Motor neuron (in vitro differentiated cells): Measurements from ENCODE around the gene TJP2. TPM values are rescaled to one million over a fixed set of nuclear protein-coding genes. Genes with fewer than 3 reads are reported as not detected.
"Not testable (repeated sequence)": the region's sequence is repeated elsewhere in the genome, so short reads cannot be mapped to it uniquely, and the experiment has no call there.

Source experiments
- ATAC-seq, 8 experiments: fragments of 200-7000 bp; cut with Tn5 transposase; replicated peaks in 6 of 8; 2 replicates each; pipeline ENCODE4 v1.8.0; 2021; ENCODE audit warnings: mild to moderate bottlenecking in 8 of 8, moderate library complexity in 8 of 8
- H3K27ac ChIP-seq, 2 donors: fragments of 250-450 bp; sonication (Bioruptor Pico); 2 replicates each; pipeline ENCODE4 v1.9.0; 2021; ENCODE audit warnings: antibody characterized with exemption in 2 of 2, mild to moderate bottlenecking in 2 of 2, moderate library complexity in 1 of 2
- H3K4me1 ChIP-seq, 2 donors: fragments of 250-450 bp; sonication (Bioruptor Pico); replicated peaks in 1 of 2; 2 replicates each; pipeline ENCODE4 v1.6.1; 2021; ENCODE audit warnings: antibody characterized with exemption in 2 of 2, mild to moderate bottlenecking in 2 of 2, moderate library complexity in 1 of 2
- H3K4me3 ChIP-seq, 5 donors: fragments of 250-450 bp; sonication (Bioruptor Pico); 2 replicates each; pipeline ENCODE4 v1.9.0; 2021; ENCODE audit warnings: antibody characterized with exemption in 5 of 5, mild to moderate bottlenecking in 5 of 5, moderate library complexity in 4 of 5
- WGBS, 10 experiments: fragments of 450-650 bp; shearing (Covaris generic); methylation state at CpG; one replicate each; pipeline ENCODE4 v1.0.0; 2022; 5-methylcytosine and 5-hydroxymethylcytosine counted together
- in situ Hi-C, 9 experiments: fragments of 400-800 bp; cut with MboI; loops; one replicate each; pipeline ENCODE4 v1.15.0; 2021; ENCODE audit warnings: low sequenced_read_pairs in 9 of 9, low pct_unique_long_range_greater_than_20kb in 2 of 9; ENCODE audit not compliant: unreplicated experiment in 9 of 9
- total RNA-seq, 8 experiments: library from RNA; unstranded; fragments of 300-600 nt; gene quantifications; 2 replicates each; pipeline versions ENCODE4 v1.2.3 to v1.2.4, GENCODE V29; 2022

TJP2 gene
- total RNA-seq, 8 experiments from 2014 or later: 1.8 to 73.0 (median 15.9) TPM

- Histone ChIP-seq H3K4me3 (no peak overlapping the region), H3K27ac (no peak overlapping the region), H3K4me1 (peaks cover 0 to 16% of the 10 kb centered on the region in 2 donors)
- ATAC-seq: peak in 5 of 8 experiments; percentile 79 to 94 (median 89)
- 0 to 100% (median 54%) methylated on average over 1 to 8 of the region's 8 CpGs; no CpG with 5 or more reads in 1 of the 10 experiments for WGBS, 10 experiments
- in situ Hi-C loops: no loop called here
These were observed 28.8 kb upstream of the TJP2 start for GRCh38 chr9:69145144-69145715.

GRCh38 chr9:69147041-69147834 is 26.8 kb upstream of the TJP2 start:
- Histone ChIP-seq H3K4me3 (no peak overlapping the region), H3K27ac (no peak overlapping the region), H3K4me1 (peaks cover 0 to 16% of the 10 kb centered on the region in 2 donors)
- in situ Hi-C loops: no loop called here
- WGBS, 10 experiments: 84 to 100% (median 94%) methylated on average over 3 to 9 of the region's 11 CpGs; no CpG with 5 or more reads in 1 of the 10 experiments
- no peak for ATAC-seq

DNA sequence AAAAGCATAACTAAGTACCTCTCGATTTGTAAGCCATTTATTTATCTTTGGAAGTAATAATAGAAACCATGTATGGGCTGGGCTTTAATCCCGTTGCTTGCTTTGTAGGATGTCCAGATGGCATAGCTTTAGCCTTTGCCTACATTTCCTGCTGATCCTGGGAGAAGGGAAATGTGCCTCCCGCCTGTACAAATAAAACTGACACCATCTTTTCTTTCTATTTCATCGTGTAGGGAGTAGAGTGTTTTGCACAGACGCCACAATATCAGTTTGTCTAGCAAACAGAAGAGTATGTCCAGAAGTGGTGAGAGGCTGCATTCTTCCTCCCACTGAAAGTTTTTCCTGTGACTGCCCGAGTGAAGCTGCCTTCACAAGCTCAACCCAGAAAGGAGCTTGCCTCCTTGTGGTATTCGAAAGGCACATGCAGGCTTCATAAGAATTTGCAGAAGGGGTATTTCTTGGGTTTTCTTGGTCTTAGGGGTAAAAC is 24.7 kb upstream of the TJP2 start:
- in situ Hi-C loops: no loop called here
- H3K4me3 ChIP-seq: no peak overlapping the region

GRCh38 chr9:69151506-69151905 is 22.6 kb upstream of the TJP2 start:
- in situ Hi-C loops: no loop called here
- no peak for ATAC-seq
- Histone ChIP-seq H3K4me1 (no peaks in the 10 kb centered on the region), H3K27ac (no peak overlapping the region), H3K4me3 (no peak overlapping the region)
- WGBS, 10 experiments: 80 to 100% (median 90%) methylated on average over 1 to 6 of the region's 7 CpGs; no CpG with 5 or more reads in 3 of the 10 experiments

More for the DNA sequence above, 24.7 kb upstream of the TJP2 start:
- Histone ChIP-seq H3K4me1 (peaks cover 0 to 15% of the 10 kb centered on the region in 2 donors), H3K27ac (no peak overlapping the region)
- 19 to 76% (median 47%) methylated on average over 3 to 6 of the region's 7 CpGs; no CpG with 5 or more reads in 1 of the 10 experiments for WGBS, 10 experiments
- peak in 3 of 8 experiments; percentile 48 to 68 (median 56) for ATAC-seq

DNA sequence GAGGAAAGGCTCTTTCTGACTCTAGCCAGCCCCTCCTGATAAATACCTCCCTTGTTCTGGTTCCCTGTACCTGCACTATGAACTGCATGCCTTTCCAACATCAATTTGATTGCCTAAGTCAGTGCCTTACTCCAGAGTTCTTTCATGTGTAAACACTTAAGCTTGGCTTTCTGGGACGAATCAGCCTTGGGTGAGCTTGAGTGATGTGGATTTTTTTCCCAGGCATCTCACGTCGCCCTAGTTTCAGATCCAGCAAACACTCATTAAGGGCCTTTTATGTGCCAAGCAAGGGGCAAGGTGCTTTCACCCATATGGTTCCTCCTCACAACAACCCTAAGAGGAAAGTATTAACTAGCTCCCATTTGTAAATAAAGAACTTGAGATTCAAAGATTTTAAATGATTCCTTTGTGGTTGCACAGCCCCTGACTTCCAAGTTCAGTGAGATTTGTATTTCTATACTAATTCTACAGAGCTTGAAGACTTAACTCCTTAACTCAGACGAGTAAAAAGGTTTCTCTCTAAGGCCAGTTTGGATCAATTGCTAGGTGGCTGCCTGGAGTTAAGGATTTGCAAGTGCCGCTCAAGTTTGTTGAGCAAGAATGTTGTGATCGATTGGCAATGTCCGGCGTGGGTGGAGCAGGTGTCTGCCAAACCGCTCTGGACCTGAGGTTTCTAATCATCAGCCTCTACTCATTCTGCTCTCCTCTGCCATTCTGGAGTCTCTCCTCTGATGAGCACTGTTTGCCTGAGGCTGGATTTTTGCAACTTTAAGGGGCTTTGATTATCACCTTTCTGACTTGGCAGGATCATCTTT is 20.2 kb upstream of the TJP2 start:
- peak in 1 of 8 experiments; percentile 64 for ATAC-seq
- WGBS, 10 experiments: 74 to 100% (median 93%) methylated on average over 1 to 8 of the region's 9 CpGs

DNA sequence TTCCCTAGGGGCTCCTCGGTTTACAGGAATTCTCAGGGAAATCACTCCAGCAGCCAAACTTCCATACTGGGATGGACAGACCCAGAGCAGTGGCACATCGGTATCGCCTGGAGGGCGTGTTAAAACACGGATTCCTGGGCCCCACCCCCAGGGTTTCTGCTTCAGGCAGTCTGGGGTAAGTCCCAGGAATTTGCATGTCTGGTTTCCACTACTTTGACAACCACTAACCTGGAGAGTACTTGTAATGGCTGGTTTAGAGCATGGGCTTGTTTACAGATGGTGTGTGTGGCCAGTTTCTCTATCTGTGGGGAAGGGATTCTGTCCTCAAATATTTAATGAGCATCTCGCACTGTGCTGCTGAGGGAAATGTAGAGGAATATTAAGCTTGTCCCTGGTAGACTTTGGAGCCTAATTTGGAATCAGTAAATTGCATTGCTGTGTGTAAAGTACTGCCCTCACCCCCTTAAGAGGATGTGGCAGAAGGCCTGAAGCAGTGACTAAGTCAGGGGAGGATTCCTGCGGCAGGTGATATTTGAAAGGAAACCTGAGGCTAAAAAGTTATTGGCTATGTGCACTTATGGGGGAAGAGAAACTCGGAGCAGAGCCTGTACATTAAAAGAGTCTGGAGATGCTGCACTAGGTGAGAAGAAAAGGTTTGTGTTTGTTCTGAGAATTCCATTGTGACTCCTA is 18.6 kb upstream of the TJP2 start:
- peak in 2 of 8 experiments; percentile 42 to 54 for ATAC-seq
- no peak overlapping the region for H3K27ac ChIP-seq
- in situ Hi-C loops: no loop called here

More for the DNA sequence above, 20.2 kb upstream of the TJP2 start:
- Histone ChIP-seq H3K4me3 (no peak overlapping the region), H3K4me1 (no peaks in the 10 kb centered on the region), H3K27ac (no peak overlapping the region)
- in situ Hi-C loops: no loop called here

GRCh38 chr9:69157751-69158466 is 16.2 kb upstream of the TJP2 start:
- Histone ChIP-seq H3K27ac (no peak overlapping the region), H3K4me1 (no peaks in the 10 kb centered on the region), H3K4me3 (no peak overlapping the region)
- WGBS, 10 experiments: 59 to 100% (median 83%) methylated on average over 1 to 5 of the region's 8 CpGs; no CpG with 5 or more reads in 4 of the 10 experiments
- peak in 2 of 8 experiments; percentile 18 to 41 for ATAC-seq
- in situ Hi-C loops: no loop called here

More for the DNA sequence above, 18.6 kb upstream of the TJP2 start:
- WGBS, 10 experiments: 70 to 100% (median 88%) methylated on average over 1 to 7 of the region's 8 CpGs
- H3K4me1 ChIP-seq: no peaks in the 10 kb centered on the region
- H3K4me3 ChIP-seq: no peak overlapping the region

- H3K4me1 ChIP-seq: no peaks in the 10 kb centered on the region
- in situ Hi-C loops: no loop called here
- ATAC-seq: no peak
- no peak overlapping the region for H3K27ac ChIP-seq
- 0 to 100% (median 100%) methylated on average over 1 to 3 of the region's 3 CpGs for WGBS, 10 experiments
- H3K4me3 ChIP-seq: no peak overlapping the region
These were observed 15.6 kb upstream of the TJP2 start for GRCh38 chr9:69158471-69158870.

DNA sequence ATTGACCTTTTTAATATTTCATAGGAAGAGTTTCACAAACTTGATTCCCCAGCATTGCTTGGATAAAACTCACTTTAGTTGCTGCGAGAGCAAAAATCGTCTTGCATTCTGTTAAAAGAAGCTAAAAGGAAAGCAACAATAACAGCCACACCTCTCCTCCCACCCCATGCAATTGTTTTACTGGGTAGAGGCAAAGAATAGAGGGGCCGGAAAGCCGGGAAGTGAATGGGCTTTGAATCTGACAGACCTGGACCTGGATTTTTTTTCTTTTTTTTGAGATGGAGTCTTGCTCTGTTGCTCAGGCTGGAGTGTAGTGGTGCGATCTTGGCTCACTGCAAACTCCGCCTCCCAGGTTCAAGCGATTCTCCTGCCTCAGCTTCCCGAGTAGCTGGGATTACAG is 9.5 kb upstream of the TJP2 start:
- ATAC-seq, in situ Hi-C loops, H3K4me3 ChIP-seq, H3K27ac ChIP-seq, H3K4me1 ChIP-seq: not testable (repeated sequence)
- 62 to 100% (median 90%) methylated on average over 2 to 6 of the region's 8 CpGs; no CpG with 5 or more reads in 3 of the 10 experiments for WGBS, 10 experiments

GRCh38 chr9:69165581-69165980 is 8.5 kb upstream of the TJP2 start:
- Histone ChIP-seq H3K4me1 (peaks cover 0 to 6% of the 10 kb centered on the region in 2 donors), H3K27ac (no peak overlapping the region), H3K4me3 (no peak overlapping the region)
- ATAC-seq: no peak
- in situ Hi-C loops: no loop called here
- WGBS, 10 experiments: 60 to 100% (median 86%) methylated on average over 1 to 4 of the region's 6 CpGs; no CpG with 5 or more reads in 4 of the 10 experiments

GRCh38 chr9:69168709-69169217 is 5.3 kb upstream of the TJP2 start:
- WGBS, 10 experiments: 44 to 97% (median 82%) methylated on average over 2 to 10 of the region's 13 CpGs; no CpG with 5 or more reads in 2 of the 10 experiments
- Histone ChIP-seq H3K4me3 (no peak overlapping the region), H3K4me1 (peaks cover 2 to 6% of the 10 kb centered on the region in 2 donors), H3K27ac (no peak overlapping the region)
- ATAC-seq: no peak
- in situ Hi-C loops: no loop called here
